WERI-Rb-1 (cell line): Measurements from ENCODE around the gene ST8SIA1.

Source experiments
- DNase-seq: peaks from one replicate; pipeline ENCODE4 v3.0.0-alpha.2; 2020
- H3K27ac ChIP-seq: fragments of 250-450 bp; sonication (Bioruptor Pico); 2 replicates; pipeline ENCODE4 v1.5.1; 2020; ENCODE audit warnings: mild to moderate bottlenecking, moderate library complexity
- H3K27me3 ChIP-seq: fragments of 250-450 bp; sonication (Bioruptor Pico); 2 replicates; pipeline ENCODE4 v1.5.1; 2021; ENCODE audit warnings: mild to moderate bottlenecking, low read depth, moderate library complexity; ENCODE audit not compliant: insufficient read depth, severe bottlenecking
- H3K36me3 ChIP-seq: fragments of 250-450 bp; sonication (Bioruptor Pico); 2 replicates; pipeline ENCODE4 v1.5.1; 2020; ENCODE audit warnings: mild to moderate bottlenecking, moderate library complexity
- H3K4me3 ChIP-seq: 2 replicates; pipeline ENCODE4 v1.5.1; 2011; ENCODE audit warnings: low read depth, mild to moderate bottlenecking, control low read depth, low read length
- H3K9me3 ChIP-seq: fragments of 250-450 bp; sonication (Bioruptor Pico); 2 replicates; pipeline ENCODE4 v1.5.1; 2021; ENCODE audit warnings: mild to moderate bottlenecking, moderate library complexity; ENCODE audit not compliant: severe bottlenecking
- TF ChIP-seq, protein P1 (sequence below): IDR thresholded peaks from 2 replicates; pipeline ENCODE4 v1.5.1; 2011; ENCODE audit warnings: low read depth, mild to moderate bottlenecking, control low read depth, inconsistent platforms, low read length

Gene ST8SIA1

GRCh38 chr12:22276867-22277266 is 57.6 kb downstream of the ST8SIA1 start:
- Histone ChIP-seq H3K36me3 (no peaks in the 10 kb centered on the region), H3K4me3 (no peak overlapping the region), H3K27ac (no peak overlapping the region), H3K27me3 (no peaks in the 10 kb centered on the region), H3K9me3 (no peaks in the 10 kb centered on the region)
- TF ChIP-seq, protein P1, sequence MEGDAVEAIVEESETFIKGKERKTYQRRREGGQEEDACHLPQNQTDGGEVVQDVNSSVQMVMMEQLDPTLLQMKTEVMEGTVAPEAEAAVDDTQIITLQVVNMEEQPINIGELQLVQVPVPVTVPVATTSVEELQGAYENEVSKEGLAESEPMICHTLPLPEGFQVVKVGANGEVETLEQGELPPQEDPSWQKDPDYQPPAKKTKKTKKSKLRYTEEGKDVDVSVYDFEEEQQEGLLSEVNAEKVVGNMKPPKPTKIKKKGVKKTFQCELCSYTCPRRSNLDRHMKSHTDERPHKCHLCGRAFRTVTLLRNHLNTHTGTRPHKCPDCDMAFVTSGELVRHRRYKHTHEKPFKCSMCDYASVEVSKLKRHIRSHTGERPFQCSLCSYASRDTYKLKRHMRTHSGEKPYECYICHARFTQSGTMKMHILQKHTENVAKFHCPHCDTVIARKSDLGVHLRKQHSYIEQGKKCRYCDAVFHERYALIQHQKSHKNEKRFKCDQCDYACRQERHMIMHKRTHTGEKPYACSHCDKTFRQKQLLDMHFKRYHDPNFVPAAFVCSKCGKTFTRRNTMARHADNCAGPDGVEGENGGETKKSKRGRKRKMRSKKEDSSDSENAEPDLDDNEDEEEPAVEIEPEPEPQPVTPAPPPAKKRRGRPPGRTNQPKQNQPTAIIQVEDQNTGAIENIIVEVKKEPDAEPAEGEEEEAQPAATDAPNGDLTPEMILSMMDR, result no peak
- no peak for DNase-seq

DNA sequence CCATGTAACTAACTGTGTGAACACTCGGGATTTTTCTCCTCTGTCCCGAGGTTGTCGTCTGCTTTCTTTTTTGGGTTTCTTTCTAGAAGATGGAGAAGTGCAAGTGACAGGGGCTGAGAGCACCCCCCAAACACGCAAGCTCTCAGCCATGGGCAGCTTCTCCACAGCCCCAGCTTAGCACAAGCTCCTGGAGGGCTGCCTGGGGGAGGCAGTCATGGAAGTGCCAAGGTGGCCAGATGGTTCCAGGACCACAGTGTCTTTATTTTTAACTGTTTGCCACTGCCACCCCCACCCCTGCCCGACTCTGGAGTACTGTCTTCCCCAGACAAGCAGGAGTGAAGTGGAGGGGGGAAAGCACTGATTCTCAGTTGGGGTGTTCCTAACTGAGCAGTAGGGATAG is 58.2 kb downstream of the ST8SIA1 start:
- Histone ChIP-seq H3K9me3 (no peaks in the 10 kb centered on the region), H3K36me3 (no peaks in the 10 kb centered on the region), H3K27ac (peak overlapping the region; percentile 60), H3K27me3 (no peaks in the 10 kb centered on the region), H3K4me3 (no peak overlapping the region)
- TF ChIP-seq, protein P1, result no peak
- DNase-seq, result no peak

DNA sequence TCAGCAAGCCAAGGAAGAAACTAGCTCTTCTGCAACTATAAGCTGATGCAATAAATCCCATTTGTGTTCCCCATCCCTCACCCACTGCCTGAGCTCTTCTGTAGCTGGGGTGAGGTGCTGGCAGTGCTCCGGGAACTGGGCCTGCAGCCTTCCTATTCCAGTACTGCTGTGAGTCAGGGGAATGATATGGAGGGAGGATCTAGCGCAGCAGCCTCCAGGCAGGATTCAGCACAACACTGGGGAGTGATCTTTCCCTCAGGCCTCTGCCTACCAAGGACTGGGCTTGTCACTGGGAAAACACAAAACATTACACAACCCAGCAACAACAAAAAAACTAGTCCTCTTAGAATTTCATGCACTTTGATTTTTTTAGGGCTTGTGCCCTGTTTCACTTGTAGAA is 58.7 kb downstream of the ST8SIA1 start:
- DNase-seq, result peak; percentile 80
- TF ChIP-seq, protein P1, result no peak

GRCh38 chr12:22272335-22273151 is 62.0 kb downstream of the ST8SIA1 start:
- Histone ChIP-seq H3K4me3 (peak overlapping the region; percentile 16), H3K27me3 (no peaks in the 10 kb centered on the region), H3K27ac (peak overlapping the region; percentile 67), H3K36me3 (no peaks in the 10 kb centered on the region), H3K9me3 (no peaks in the 10 kb centered on the region)
- no peak for DNase-seq
- TF ChIP-seq, protein P1, result no peak

More for the DNA sequence above, 58.7 kb downstream of the ST8SIA1 start:
- Histone ChIP-seq H3K36me3 (no peaks in the 10 kb centered on the region), H3K4me3 (no peak overlapping the region), H3K27ac (peak overlapping the region; percentile 60), H3K27me3 (no peaks in the 10 kb centered on the region), H3K9me3 (no peaks in the 10 kb centered on the region)

- Histone ChIP-seq H3K36me3 (no peaks in the 10 kb centered on the region), H3K9me3 (no peaks in the 10 kb centered on the region), H3K27ac (no peak overlapping the region; the same call in 1 of the 2 replicates), H3K4me3 (no peak overlapping the region), H3K27me3 (no peaks in the 10 kb centered on the region)
- DNase-seq, result no peak
- TF ChIP-seq, protein P1, result no peak
Observed at GRCh38 chr12:22271023-22271422, 63.5 kb downstream of the ST8SIA1 start.
